Activated naive CD8-positive, alpha-beta T cell treated with anti-CD3 and anti-CD28 coated beads, Interleukin-2, amount 10 ng/mL, durations not matched to agents 7 days and 5 days (primary cell): ENCODE measurements around the gene SHISAL2B. TPM values are rescaled to one million over a fixed set of nuclear protein-coding genes. Genes with fewer than 3 reads are reported as not detected.
"Not testable (repeated sequence)": the region's sequence is repeated elsewhere in the genome, so short reads cannot be mapped to it uniquely, and the experiment has no call there.

Experiments used
- ATAC-seq: fragments of 150-1000 bp; cut with Tn5 transposase; one replicate; pipeline ENCODE4 v1.10.0; 2021; ENCODE audit warnings: low read depth, moderate library complexity
- POLR2A ChIA-PET: fragments of 350-600 bp; sonication (Branson Sonifier 250); formaldehyde crosslinking; loops from one replicate; lab custom pipeline; 2021; ENCODE audit warnings: antibody characterized with exemption; lab: Charles Lee
- DNase-seq: peaks from one replicate; pipeline ENCODE4 v3.0.0; 2021
- H3K27ac Mint-ChIP-seq: one replicate; pipeline ENCODE4 v1.8.0; 2022; ENCODE audit warnings: mild to moderate bottlenecking, mixed read lengths
- H3K27me3 Mint-ChIP-seq: one replicate; pipeline ENCODE4 v1.8.0; 2022; ENCODE audit warnings: mild to moderate bottlenecking, moderate library complexity, mixed read lengths
- H3K36me3 Mint-ChIP-seq: one replicate; pipeline ENCODE4 v1.8.0; 2021; ENCODE audit warnings: mild to moderate bottlenecking, mixed read lengths
- H3K4me1 Mint-ChIP-seq: one replicate; pipeline ENCODE4 v1.8.0; 2021; ENCODE audit warnings: mixed read lengths
- H3K4me3 Mint-ChIP-seq: one replicate; pipeline ENCODE4 v1.8.0; 2022; ENCODE audit warnings: mild to moderate bottlenecking, moderate library complexity, mixed read lengths
- H3K9me3 Mint-ChIP-seq: one replicate; pipeline ENCODE4 v1.8.0; 2021; ENCODE audit warnings: mixed read lengths
- total RNA-seq, 2 experiments: library from RNA; stranded (reverse); gene quantifications; one replicate each; pipeline ENCODE4 v1.2.3, GENCODE V29; 2021

SHISAL2B gene
- total RNA-seq = not detected

- POLR2A ChIA-PET = no interaction called here
- DNase-seq (peak; percentile 33), ATAC-seq (peak; percentile 71)
- H3K36me3 Mint-ChIP-seq = no peaks in the 10 kb centered on the region
- no peaks in the 10 kb centered on the region for H3K9me3 Mint-ChIP-seq
- H3K27me3 Mint-ChIP-seq = peaks cover 55% of the 10 kb centered on the region
- H3K27ac Mint-ChIP-seq = no peak within 1 kb of the TSS
- H3K4me3 Mint-ChIP-seq = peak within 1 kb of the TSS; percentile 65
- H3K4me1 Mint-ChIP-seq = peaks cover 6% of the 10 kb centered on the region
These were observed at the start of gene SHISAL2B for GRCh38 chr5:64690417-64691151. Gene SHISAL2B (plus strand): TSS chr5:64690503. CDS start chr5:64690624, 121 bp downstream.

DNA sequence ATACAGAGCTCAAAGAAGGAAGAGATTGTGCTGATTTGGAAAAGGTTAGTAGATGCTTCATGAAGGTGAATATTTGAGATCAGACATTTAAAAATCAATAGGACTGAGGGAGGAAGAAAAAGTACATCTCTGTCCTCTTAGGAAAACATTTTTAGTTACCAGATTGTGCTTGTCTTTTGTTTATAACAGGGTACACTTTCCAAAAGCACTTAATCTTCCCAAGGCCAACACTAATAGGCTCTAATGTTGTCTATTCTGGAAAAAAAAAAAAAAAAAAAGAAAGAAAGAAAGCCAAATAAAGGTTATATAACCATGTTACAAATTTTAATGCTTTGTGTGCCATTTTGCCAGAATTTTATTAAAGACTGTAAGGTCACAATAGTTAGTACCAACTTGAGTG is 45.5 kb upstream of the SHISAL2B start:
- Mint-ChIP-seq H3K27ac (no peak overlapping the region), H3K4me1 (no peaks in the 10 kb centered on the region), H3K4me3 (no peak overlapping the region), H3K9me3 (no peaks in the 10 kb centered on the region), H3K27me3 (peaks cover 9% of the 10 kb centered on the region), H3K36me3 (no peaks in the 10 kb centered on the region)
- DNase-seq = no peak
- no peak for ATAC-seq
- POLR2A ChIA-PET = no interaction called here

- Mint-ChIP-seq H3K36me3 (no peaks in the 10 kb centered on the region), H3K27me3 (peaks cover 6% of the 10 kb centered on the region), H3K4me3 (no peak overlapping the region), H3K9me3 (no peaks in the 10 kb centered on the region), H3K27ac (no peak overlapping the region), H3K4me1 (no peaks in the 10 kb centered on the region)
- DNase-seq (no peak), ATAC-seq (no peak)
- POLR2A ChIA-PET = no interaction called here
These were observed 44.1 kb upstream of the SHISAL2B start for GRCh38 chr5:64646169-64646568.

DNA sequence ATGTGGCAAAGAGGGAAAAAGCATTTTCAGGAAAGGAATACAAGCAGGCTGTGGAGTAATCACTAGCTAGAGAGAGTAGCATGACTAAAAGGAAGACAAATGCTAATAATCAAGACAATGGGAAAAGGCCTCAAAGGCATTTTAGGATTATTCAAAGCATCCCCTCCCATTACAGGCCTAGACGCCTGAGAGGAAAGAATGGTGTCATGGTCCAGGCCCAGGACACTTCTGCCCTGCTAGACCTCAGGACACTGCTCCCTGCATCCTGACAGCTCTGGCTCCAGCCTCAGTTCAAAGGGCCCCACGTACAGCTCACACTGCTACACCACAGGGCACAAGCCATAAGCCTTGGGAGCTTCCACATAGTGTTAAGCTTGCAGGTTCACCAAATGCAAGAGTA is 40.8 kb upstream of the SHISAL2B start:
- Mint-ChIP-seq H3K36me3 (no peaks in the 10 kb centered on the region), H3K4me1 (no peaks in the 10 kb centered on the region), H3K27me3 (peaks cover 4% of the 10 kb centered on the region), H3K9me3 (no peaks in the 10 kb centered on the region), H3K27ac (no peak overlapping the region), H3K4me3 (no peak overlapping the region)
- POLR2A ChIA-PET = no interaction called here
- no peak for DNase-seq
- ATAC-seq = no peak

- Mint-ChIP-seq H3K27ac (no peak overlapping the region), H3K4me1 (no peaks in the 10 kb centered on the region), H3K27me3 (peaks cover 2% of the 10 kb centered on the region), H3K36me3 (no peaks in the 10 kb centered on the region), H3K9me3 (no peaks in the 10 kb centered on the region), H3K4me3 (no peak overlapping the region)
- POLR2A ChIA-PET = no interaction called here
- ATAC-seq (no peak), DNase-seq (no peak)
These were observed 36.3 kb upstream of the SHISAL2B start for GRCh38 chr5:64653766-64654560.

DNA sequence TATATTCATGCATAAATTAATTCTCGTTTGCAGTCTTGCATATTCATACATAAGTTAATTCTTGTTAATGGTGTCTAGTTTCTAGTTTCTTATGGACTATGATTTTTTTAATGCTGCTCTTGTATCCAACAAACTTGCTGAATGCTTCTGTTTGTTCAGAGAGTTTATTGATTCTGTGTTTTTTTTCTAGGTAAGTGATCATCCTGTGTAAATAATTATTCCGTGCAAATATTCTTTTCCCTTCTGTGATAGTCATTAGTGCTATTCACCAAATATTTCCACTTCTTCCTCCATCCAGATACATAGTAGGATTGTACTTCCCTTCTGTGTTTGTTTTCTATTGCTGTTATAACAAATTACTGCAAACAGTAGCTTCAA is 35.8 kb upstream of the SHISAL2B start:
- no peak overlapping the region for H3K4me3 Mint-ChIP-seq
- no peaks in the 10 kb centered on the region for H3K36me3 Mint-ChIP-seq
- H3K27ac Mint-ChIP-seq = no peak overlapping the region
- DNase-seq = no peak
- POLR2A ChIA-PET = no interaction called here
- H3K27me3 Mint-ChIP-seq = peaks cover 2% of the 10 kb centered on the region
- H3K4me1 Mint-ChIP-seq = no peaks in the 10 kb centered on the region
- ATAC-seq = no peak
- no peaks in the 10 kb centered on the region for H3K9me3 Mint-ChIP-seq

DNA sequence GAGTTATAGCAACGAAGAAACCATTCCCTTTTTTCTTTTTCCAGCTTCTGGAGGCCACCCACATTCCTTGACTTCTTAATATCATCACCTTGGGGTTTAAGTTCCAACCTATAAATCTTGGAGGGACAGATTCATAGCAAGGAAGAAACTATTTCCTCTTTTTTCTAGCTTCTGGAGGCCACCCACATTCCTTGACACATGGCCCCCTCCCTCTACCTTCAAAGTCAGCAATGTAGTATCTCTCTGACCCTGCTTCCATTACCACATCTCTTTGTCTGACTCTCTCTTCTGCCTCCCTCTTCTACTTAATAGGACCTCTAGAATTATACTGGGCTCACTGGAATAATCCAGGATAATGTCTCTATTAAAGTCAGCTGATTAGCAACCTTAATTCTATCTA is 34.7 kb upstream of the SHISAL2B start:
- H3K4me3 Mint-ChIP-seq = no peak overlapping the region
- DNase-seq (no peak), ATAC-seq (no peak)
- H3K9me3 Mint-ChIP-seq = no peaks in the 10 kb centered on the region
- POLR2A ChIA-PET = no interaction called here
- no peaks in the 10 kb centered on the region for H3K4me1 Mint-ChIP-seq
- H3K27ac Mint-ChIP-seq = no peak overlapping the region
- H3K27me3 Mint-ChIP-seq = peaks cover 6% of the 10 kb centered on the region
- no peaks in the 10 kb centered on the region for H3K36me3 Mint-ChIP-seq

DNA sequence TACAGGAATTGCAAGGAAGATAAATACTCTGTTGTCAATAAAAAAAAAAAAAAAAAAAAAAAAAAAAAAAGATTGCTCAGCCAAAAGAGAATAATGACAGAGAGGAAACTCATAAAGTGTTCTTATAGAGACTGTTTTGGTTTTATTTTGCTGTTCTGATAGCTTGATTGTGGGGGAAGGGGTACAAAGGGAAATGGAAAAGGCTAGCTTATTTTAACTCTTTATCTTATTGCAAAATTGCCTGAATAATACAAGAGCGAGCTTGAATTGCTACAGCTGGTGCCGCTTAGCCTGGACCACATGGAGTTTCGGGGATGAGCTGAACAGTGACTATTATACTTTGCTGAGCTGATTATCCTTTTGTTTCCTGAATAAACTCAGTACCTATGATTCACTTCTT is 31.0 kb upstream of the SHISAL2B start:
- no peaks in the 10 kb centered on the region for H3K36me3 Mint-ChIP-seq
- ATAC-seq (no peak), DNase-seq (no peak)
- H3K27ac Mint-ChIP-seq = no peak overlapping the region
- H3K4me1 Mint-ChIP-seq = no peaks in the 10 kb centered on the region
- POLR2A ChIA-PET = no interaction called here
- no peak overlapping the region for H3K4me3 Mint-ChIP-seq
- peaks cover 5% of the 10 kb centered on the region for H3K27me3 Mint-ChIP-seq
- H3K9me3 Mint-ChIP-seq = no peaks in the 10 kb centered on the region

GRCh38 chr5:64663181-64663580 is 27.1 kb upstream of the SHISAL2B start:
- POLR2A ChIA-PET, ATAC-seq, DNase-seq, H3K9me3 Mint-ChIP-seq, H3K27ac Mint-ChIP-seq, H3K4me3 Mint-ChIP-seq, H3K4me1 Mint-ChIP-seq, H3K36me3 Mint-ChIP-seq: not testable (repeated sequence)
- H3K27me3 Mint-ChIP-seq = peaks cover 13% of the 10 kb centered on the region

DNA sequence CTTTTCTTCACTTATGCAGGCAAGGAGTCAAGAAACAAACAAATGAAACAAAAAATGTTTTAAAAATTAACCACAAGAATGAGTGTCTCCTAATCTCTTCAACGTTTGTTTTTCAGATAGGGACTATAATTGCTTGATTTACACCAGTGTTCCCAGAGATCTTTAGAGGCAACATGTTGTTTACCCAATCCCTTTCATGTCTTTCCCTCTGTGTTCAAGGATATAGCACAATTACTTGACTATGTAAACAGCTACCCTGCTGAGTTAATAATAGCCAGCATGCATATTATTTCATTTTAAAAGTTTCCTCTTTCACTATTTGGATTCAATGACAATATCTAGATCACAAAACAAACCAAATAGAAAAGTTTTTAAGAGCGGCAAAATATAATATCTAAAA is 25.1 kb upstream of the SHISAL2B start:
- Mint-ChIP-seq H3K4me3 (no peak overlapping the region), H3K4me1 (no peaks in the 10 kb centered on the region), H3K27me3 (peaks cover 9% of the 10 kb centered on the region), H3K27ac (no peak overlapping the region), H3K9me3 (no peaks in the 10 kb centered on the region), H3K36me3 (no peaks in the 10 kb centered on the region)
- POLR2A ChIA-PET = no interaction called here
- DNase-seq (no peak), ATAC-seq (no peak)

- Mint-ChIP-seq H3K4me3 (no peak overlapping the region), H3K27ac (no peak overlapping the region), H3K27me3 (peaks cover 9% of the 10 kb centered on the region), H3K4me1 (no peaks in the 10 kb centered on the region), H3K36me3 (no peaks in the 10 kb centered on the region), H3K9me3 (no peaks in the 10 kb centered on the region)
- POLR2A ChIA-PET = no interaction called here
- no peak for ATAC-seq
- DNase-seq = no peak
These were observed 24.2 kb upstream of the SHISAL2B start for GRCh38 chr5:64666078-64666477.

DNA sequence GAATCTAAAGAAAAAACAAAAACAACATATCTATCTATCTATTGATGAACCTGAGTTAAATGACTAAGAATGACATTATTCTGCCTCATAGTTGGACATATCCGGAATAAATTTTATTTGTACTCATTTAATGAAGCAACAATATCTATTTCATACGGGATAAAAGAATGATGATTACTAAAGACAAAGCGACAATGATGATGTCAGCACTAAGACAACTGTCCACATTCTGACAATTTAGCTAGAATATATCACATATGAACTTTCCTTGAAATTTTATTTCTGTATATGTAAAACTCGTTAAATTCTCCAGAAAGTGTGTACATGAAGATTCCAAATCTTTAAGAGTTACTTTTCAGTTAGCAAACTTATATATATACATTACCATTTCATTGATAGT is 23.2 kb upstream of the SHISAL2B start:
- Mint-ChIP-seq H3K4me3 (no peak overlapping the region), H3K27ac (no peak overlapping the region), H3K4me1 (no peaks in the 10 kb centered on the region), H3K27me3 (peaks cover 15% of the 10 kb centered on the region), H3K9me3 (peaks cover 1% of the 10 kb centered on the region), H3K36me3 (no peaks in the 10 kb centered on the region)
- DNase-seq (no peak), ATAC-seq (no peak)
- POLR2A ChIA-PET = no interaction called here

DNA sequence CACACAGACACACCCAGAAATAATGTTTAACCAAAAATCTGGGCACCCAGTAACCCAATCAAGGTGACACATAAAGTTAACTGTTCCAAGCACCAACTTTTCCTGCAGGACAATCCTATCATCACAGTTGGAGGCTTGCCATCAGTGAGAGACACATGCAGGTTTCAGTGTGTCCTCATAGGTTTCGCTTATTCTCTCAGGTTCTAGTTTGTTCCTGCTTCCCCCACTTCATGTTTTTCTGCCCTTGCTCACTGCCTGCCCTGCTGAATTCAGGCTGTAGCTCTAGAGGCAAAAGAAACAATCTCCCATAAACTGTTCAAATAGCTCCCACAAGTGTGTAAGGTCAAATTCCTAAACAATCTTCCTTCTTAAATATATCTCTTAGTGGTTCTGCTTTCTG is 20.0 kb upstream of the SHISAL2B start:
- Mint-ChIP-seq H3K4me1 (no peaks in the 10 kb centered on the region), H3K27ac (no peak overlapping the region), H3K9me3 (peaks cover 3% of the 10 kb centered on the region), H3K4me3 (no peak overlapping the region), H3K27me3 (peaks cover 8% of the 10 kb centered on the region), H3K36me3 (no peaks in the 10 kb centered on the region)
- ATAC-seq = no peak
- POLR2A ChIA-PET = no interaction called here
- no peak for DNase-seq

GRCh38 chr5:64671678-64672077 is 18.6 kb upstream of the SHISAL2B start:
- Mint-ChIP-seq H3K9me3 (peaks cover 3% of the 10 kb centered on the region), H3K4me3 (no peak overlapping the region), H3K27ac (no peak overlapping the region), H3K36me3 (no peaks in the 10 kb centered on the region), H3K27me3 (peaks cover 6% of the 10 kb centered on the region), H3K4me1 (no peaks in the 10 kb centered on the region)
- POLR2A ChIA-PET = no interaction called here
- DNase-seq (no peak), ATAC-seq (no peak)
